ENCODE results near the gene CMTM6.

The CMTM6 gene, protein sequence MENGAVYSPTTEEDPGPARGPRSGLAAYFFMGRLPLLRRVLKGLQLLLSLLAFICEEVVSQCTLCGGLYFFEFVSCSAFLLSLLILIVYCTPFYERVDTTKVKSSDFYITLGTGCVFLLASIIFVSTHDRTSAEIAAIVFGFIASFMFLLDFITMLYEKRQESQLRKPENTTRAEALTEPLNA

DNA sequence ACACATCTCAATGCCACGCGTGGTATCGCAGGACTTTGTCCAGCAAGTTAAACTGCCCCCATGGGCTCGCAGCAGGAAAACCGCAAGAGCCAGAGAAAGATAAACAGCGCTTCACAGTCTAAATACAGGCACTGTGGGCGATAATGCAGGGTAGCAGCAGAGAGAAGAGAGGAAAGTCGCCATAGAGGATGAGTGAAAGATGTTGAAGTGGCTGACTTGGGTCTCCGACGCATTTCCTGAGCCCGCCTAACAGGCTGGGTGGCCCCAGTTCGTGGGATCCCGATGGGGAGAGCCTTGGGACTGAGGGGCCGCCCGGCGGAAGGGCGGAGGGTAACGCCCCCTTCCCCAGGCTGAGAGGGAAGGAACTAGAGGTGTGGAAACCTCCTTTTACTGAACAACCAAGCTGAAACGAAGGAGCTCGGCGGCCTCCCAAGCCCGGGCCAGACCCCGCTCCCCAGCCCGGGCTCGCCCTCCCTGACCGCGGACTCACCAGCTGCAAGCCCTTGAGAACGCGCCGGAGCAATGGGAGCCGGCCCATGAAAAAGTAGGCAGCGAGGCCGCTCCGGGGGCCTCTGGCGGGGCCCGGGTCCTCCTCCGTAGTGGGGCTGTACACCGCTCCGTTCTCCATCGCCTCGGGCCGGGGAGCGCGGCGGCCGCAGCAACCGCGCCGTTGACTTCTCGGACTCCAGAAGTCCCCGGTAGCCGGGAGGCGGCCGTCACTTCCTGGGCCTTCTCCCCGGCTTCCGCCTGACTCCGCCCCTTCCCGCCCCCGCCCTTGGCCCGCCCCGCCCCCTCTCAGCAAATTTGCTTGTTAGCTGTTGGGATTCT, at the start of gene CMTM6:
CMTM6 (minus strand) TSS at position 735 of the 828 bp plus-strand sequence; CDS start at position 628, 107 bp downstream.
- Histone ChIP-seq H3K9me3 (ENCODE audit: low read depth, low read length) (no peaks in the 10 kb centered on the region), H3K4me3 (peak within 1 kb of the TSS; percentile 82), H3K36me3 (ENCODE audit: insufficient read depth, low read length) (no peaks in the 10 kb centered on the region), H3K27ac (no peak within 1 kb of the TSS), H3K9ac (ENCODE audit: insufficient read length) (peak within 1 kb of the TSS; percentile 67)
- TF ChIP-seq POLR2AphosphoS5 (IDR thresholded peaks at IDR 0.05; ENCODE audit: borderline replicate concordance, low read depth, low read length) (peak; percentile 62; the same call in 1 of the 2 replicates), FOXP2 (optimal IDR thresholded peaks at IDR 0.05; ENCODE audit: control extremely low read depth, extremely low read length, insufficient read depth) (no peak)
- DNase-seq (ENCODE audit: low read depth, low spot score), result no peak

DNA sequence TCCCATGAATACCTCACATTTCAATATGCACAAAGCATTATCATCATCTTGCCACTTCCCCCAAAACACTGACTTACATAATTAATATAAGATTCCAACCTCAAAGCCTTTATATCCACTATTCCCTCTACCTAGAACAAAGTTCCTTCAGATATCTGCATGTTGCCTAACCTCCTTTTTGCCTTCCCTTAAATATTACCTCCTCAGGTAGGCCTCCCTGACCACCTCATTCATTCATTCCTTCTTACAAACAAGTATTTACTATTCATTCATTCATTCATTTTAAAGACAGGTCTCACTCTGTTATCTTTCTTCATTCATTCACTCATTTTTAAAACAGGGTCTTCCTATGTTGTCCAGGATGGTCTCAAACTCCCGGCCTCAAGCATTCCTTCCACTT, 49.4 kb upstream of the CMTM6 start:
- no peak for DNase-seq (ENCODE audit: low read depth, low spot score)
- TF ChIP-seq FOXP2 (optimal IDR thresholded peaks at IDR 0.05; ENCODE audit: control extremely low read depth, extremely low read length, insufficient read depth), result no peak
- no peak for TF ChIP-seq EZH2 (IDR thresholded peaks at IDR 0.05)
- TF ChIP-seq POLR2AphosphoS5 (IDR thresholded peaks at IDR 0.05; ENCODE audit: borderline replicate concordance, low read depth, low read length), result no peak
- no peak overlapping the region for H3K4me3 ChIP-seq
- no peaks in the 10 kb centered on the region for H3K9me3 ChIP-seq (ENCODE audit: low read depth, low read length)
- no peaks in the 10 kb centered on the region for H3K36me3 ChIP-seq (ENCODE audit: insufficient read depth, low read length)
- H3K9ac ChIP-seq (ENCODE audit: insufficient read length), result no peak overlapping the region
- no peak overlapping the region for H3K27ac ChIP-seq

DNA sequence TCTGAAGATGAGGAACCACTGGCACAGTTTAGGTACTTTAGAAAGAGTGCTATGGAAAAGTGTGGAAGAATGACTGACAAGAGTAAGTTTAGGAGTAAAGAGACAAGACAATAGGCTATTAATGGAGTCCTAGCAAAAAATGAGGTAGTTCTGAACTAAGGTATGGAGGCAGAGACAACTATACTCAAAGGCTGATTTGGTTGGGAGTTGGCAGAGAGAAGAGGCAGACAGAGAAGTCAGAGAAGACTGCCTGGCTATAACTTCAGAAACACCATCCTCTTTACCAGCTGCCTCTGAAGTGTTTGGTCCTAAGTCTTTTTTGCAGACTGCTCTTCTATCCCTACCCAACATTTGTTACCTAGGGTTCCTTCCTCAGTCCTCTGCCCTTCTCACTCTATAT, 48.8 kb upstream of the CMTM6 start:
- H3K9ac ChIP-seq (ENCODE audit: insufficient read length), result no peak overlapping the region
- no peaks in the 10 kb centered on the region for H3K9me3 ChIP-seq (ENCODE audit: low read depth, low read length)
- no peaks in the 10 kb centered on the region for H3K36me3 ChIP-seq (ENCODE audit: insufficient read depth, low read length)
- H3K4me3 ChIP-seq, result no peak overlapping the region
- no peak for DNase-seq (ENCODE audit: low read depth, low spot score)
- H3K27ac ChIP-seq, result no peak overlapping the region
- TF ChIP-seq EZH2 (IDR thresholded peaks at IDR 0.05), result no peak
- no peak for TF ChIP-seq POLR2AphosphoS5 (IDR thresholded peaks at IDR 0.05; ENCODE audit: borderline replicate concordance, low read depth, low read length)
- no peak for TF ChIP-seq FOXP2 (optimal IDR thresholded peaks at IDR 0.05; ENCODE audit: control extremely low read depth, extremely low read length, insufficient read depth)

DNA sequence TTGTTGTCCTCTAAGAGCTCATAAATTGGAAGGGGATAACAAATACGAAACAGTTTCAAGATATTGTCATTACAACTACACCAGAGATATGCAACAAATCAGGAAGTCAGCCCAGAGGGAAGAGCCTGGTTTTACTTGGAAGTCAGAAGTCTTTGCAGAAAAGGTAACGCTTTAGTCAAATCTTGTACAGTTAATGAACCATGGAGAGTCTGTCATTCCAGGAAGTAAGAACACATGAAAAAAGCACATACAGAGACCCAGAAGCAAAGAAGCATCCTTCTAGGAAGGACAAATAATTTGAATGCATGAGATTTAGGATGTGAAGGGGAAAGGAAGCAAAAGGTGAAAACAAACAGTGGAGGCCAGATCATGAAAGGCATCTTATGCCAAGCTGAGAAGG, 48.4 kb upstream of the CMTM6 start:
- Histone ChIP-seq H3K4me3 (no peak overlapping the region), H3K9me3 (ENCODE audit: low read depth, low read length) (no peaks in the 10 kb centered on the region), H3K36me3 (ENCODE audit: insufficient read depth, low read length) (no peaks in the 10 kb centered on the region), H3K9ac (ENCODE audit: insufficient read length) (no peak overlapping the region), H3K27ac (peak overlapping the region; percentile 19; the same call in 1 of the 2 replicates)
- DNase-seq (ENCODE audit: low read depth, low spot score), result no peak
- TF ChIP-seq POLR2AphosphoS5 (IDR thresholded peaks at IDR 0.05; ENCODE audit: borderline replicate concordance, low read depth, low read length), result no peak
- no peak for TF ChIP-seq FOXP2 (optimal IDR thresholded peaks at IDR 0.05; ENCODE audit: control extremely low read depth, extremely low read length, insufficient read depth)
- no peak for TF ChIP-seq EZH2 (IDR thresholded peaks at IDR 0.05)

DNA sequence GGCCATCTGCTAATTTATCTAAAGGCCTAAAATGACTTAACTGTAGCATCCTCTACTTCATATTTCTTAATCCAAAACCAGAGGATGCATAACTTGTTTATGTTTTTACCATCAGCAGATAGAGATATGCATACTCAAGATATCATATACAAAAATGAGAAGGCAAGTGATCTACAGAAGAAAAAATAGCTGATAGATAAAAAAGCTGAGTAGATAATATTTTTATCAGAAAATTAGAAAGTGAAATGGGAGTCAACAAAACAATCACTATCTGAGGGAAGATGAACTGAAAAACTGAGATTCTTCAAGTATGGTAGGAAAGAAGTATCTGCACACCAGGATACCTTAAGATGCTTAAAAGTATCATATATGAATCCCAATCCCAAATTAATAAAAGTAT, 42.7 kb upstream of the CMTM6 start:
- Histone ChIP-seq H3K9ac (ENCODE audit: insufficient read length) (no peak overlapping the region), H3K4me3 (no peak overlapping the region), H3K9me3 (ENCODE audit: low read depth, low read length) (no peaks in the 10 kb centered on the region), H3K36me3 (ENCODE audit: insufficient read depth, low read length) (no peaks in the 10 kb centered on the region), H3K27ac (no peak overlapping the region)
- DNase-seq (ENCODE audit: low read depth, low spot score), result no peak
- TF ChIP-seq EZH2 (IDR thresholded peaks at IDR 0.05) (no peak), POLR2AphosphoS5 (IDR thresholded peaks at IDR 0.05; ENCODE audit: borderline replicate concordance, low read depth, low read length) (no peak), FOXP2 (optimal IDR thresholded peaks at IDR 0.05; ENCODE audit: control extremely low read depth, extremely low read length, insufficient read depth) (no peak)

DNA sequence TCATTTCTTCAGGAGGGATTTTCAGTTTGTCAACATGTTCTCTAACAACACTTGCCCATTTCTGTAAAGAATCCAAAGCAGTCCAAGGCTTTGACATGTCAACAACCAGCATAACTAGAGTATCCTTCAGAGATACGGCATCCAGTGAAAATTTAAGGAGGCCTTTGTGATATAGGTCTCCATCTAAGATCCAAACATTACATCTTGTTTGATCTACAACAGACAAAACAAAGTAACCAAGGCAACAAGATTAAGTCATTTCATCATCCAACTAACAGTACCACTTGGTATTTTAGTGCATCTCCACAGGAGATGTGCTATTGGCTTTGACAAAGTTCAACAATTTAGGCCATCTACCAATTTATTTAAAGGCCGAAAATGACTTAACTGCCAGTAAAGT, 42.2 kb upstream of the CMTM6 start:
- TF ChIP-seq EZH2 (IDR thresholded peaks at IDR 0.05) (no peak), FOXP2 (optimal IDR thresholded peaks at IDR 0.05; ENCODE audit: control extremely low read depth, extremely low read length, insufficient read depth) (no peak), POLR2AphosphoS5 (IDR thresholded peaks at IDR 0.05; ENCODE audit: borderline replicate concordance, low read depth, low read length) (no peak)
- Histone ChIP-seq H3K4me3 (no peak overlapping the region), H3K27ac (no peak overlapping the region), H3K9ac (ENCODE audit: insufficient read length) (no peak overlapping the region), H3K9me3 (ENCODE audit: low read depth, low read length) (no peaks in the 10 kb centered on the region), H3K36me3 (ENCODE audit: insufficient read depth, low read length) (no peaks in the 10 kb centered on the region)
- DNase-seq (ENCODE audit: low read depth, low spot score), result no peak

DNA sequence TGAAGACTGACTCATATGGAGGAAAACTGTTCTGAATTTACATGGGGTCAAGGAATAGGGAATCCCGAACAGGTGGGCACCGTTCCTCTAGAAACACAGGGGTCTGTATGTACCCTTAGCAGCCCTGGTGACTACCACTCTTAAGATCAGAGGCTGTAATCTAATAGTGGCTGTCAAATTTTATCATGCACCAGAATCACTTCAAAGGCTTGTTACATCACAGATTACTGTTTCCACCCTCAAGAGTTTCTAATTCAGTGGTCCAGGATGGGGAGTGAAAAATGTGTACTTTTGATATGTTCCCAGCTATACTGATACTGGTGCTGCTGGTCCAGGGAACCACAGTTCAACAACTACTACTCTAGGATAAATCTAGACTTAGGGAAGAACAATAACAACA, 40.2 kb upstream of the CMTM6 start:
- TF ChIP-seq FOXP2 (optimal IDR thresholded peaks at IDR 0.05; ENCODE audit: control extremely low read depth, extremely low read length, insufficient read depth) (no peak), POLR2AphosphoS5 (IDR thresholded peaks at IDR 0.05; ENCODE audit: borderline replicate concordance, low read depth, low read length) (no peak)
- H3K9me3 ChIP-seq (ENCODE audit: low read depth, low read length), result no peaks in the 10 kb centered on the region
- no peak overlapping the region for H3K4me3 ChIP-seq
- no peak for DNase-seq (ENCODE audit: low read depth, low spot score)
- no peak overlapping the region for H3K9ac ChIP-seq (ENCODE audit: insufficient read length)
- H3K27ac ChIP-seq, result no peak overlapping the region
- no peaks in the 10 kb centered on the region for H3K36me3 ChIP-seq (ENCODE audit: insufficient read depth, low read length)

DNA sequence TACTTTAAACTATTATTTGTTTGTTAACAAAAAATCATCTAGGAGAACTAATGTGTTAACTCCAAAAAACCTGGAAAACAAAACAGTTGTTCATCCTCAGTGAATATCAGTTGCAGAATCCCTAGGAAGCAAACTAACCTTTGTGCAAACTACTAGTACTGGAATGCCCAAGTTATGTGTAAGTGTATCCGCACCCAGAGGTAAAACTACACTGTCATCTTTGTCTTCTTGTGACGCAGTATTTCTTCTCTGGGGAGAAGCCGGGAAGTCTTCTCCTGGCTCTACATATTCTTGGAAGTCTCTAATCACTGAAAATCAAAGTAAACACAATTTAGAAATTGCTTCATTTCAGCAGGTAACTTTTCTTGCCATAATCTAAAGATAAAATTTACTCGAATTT, 38.2 kb upstream of the CMTM6 start:
- H3K36me3 ChIP-seq (ENCODE audit: insufficient read depth, low read length), result 0 out of 2 replicates have a peak, but pooled peaks cover 3% of the 10 kb centered on the region

More for the DNA sequence above, 38.2 kb upstream of the CMTM6 start:
- TF ChIP-seq POLR2AphosphoS5 (IDR thresholded peaks at IDR 0.05; ENCODE audit: borderline replicate concordance, low read depth, low read length) (no peak), FOXP2 (optimal IDR thresholded peaks at IDR 0.05; ENCODE audit: control extremely low read depth, extremely low read length, insufficient read depth) (no peak), EZH2 (IDR thresholded peaks at IDR 0.05) (no peak)
- no peak for DNase-seq (ENCODE audit: low read depth, low spot score)
- no peak overlapping the region for H3K4me3 ChIP-seq
- H3K9ac ChIP-seq (ENCODE audit: insufficient read length), result no peak overlapping the region
- H3K9me3 ChIP-seq (ENCODE audit: low read depth, low read length), result no peaks in the 10 kb centered on the region
- no peak overlapping the region for H3K27ac ChIP-seq

Measured in SK-N-MC (cell line).